Lower leg skin (tissue), 3 donors: ENCODE results near the gene COL4A2.

Experiments used
- CTCF ChIP-seq, 3 donors: fragments of 450-650 bp; IDR thresholded peaks; one replicate each; pipeline ENCODE4 v1.5.1; 2016; ENCODE audit warnings: antibody characterized with exemption in 3 of 3, mild to moderate bottlenecking in 3 of 3, moderate library complexity in 2 of 3
- POLR2A ChIP-seq, 2 donors: fragments of 450-650 bp; IDR thresholded peaks; one replicate each; pipeline ENCODE4 v1.6.1; 2016 to 2017; ENCODE audit warnings: antibody characterized with exemption in 2 of 2, mild to moderate bottlenecking in 1 of 2, moderate library complexity in 1 of 2

GRCh38 chr13:110456550-110456949 is 149.5 kb downstream of the COL4A2 start:
- TF ChIP-seq CTCF (IDR thresholded peaks at IDR 0.05), result no peak
- no peak for TF ChIP-seq POLR2A (IDR thresholded peaks at IDR 0.05)
